HG03066 (cell line): ENCODE results near the gene TAF5L.
"Not testable (repeated sequence)": the region's sequence is repeated elsewhere in the genome, so short reads cannot be mapped to it uniquely, and the experiment has no call there.

Experiments used
- ATAC-seq: cut with Tn5 transposase; IDR thresholded peaks from one replicate; pipeline ENCODE4 v1.9.1; 2021; ENCODE audit warnings: low read depth; ENCODE audit not compliant: unreplicated experiment

Gene TAF5L

DNA sequence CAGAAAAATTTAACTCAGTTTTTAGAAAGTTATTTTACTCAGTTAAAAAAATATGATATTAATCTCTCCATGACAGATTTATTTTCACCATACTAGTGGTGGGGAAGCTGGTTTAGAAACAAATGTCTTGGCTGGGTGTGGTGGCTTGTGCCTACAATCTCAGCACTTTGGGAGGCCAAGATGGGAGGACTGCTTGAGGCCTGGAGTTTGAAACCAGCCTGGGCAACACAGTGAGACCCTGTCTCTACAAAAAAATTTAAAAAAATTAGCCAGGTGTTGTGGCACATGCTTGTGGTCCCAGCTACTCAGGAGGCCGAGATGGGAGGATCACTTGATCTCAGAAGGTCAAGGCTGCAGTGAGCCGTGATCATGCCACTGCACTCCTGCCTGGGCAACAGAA is 17.3 kb downstream of the TAF5L start:
- no peak for ATAC-seq

- ATAC-seq, result no peak
Measured at GRCh38 chr1:229607370-229607769, 18.6 kb downstream of the TAF5L start.

DNA sequence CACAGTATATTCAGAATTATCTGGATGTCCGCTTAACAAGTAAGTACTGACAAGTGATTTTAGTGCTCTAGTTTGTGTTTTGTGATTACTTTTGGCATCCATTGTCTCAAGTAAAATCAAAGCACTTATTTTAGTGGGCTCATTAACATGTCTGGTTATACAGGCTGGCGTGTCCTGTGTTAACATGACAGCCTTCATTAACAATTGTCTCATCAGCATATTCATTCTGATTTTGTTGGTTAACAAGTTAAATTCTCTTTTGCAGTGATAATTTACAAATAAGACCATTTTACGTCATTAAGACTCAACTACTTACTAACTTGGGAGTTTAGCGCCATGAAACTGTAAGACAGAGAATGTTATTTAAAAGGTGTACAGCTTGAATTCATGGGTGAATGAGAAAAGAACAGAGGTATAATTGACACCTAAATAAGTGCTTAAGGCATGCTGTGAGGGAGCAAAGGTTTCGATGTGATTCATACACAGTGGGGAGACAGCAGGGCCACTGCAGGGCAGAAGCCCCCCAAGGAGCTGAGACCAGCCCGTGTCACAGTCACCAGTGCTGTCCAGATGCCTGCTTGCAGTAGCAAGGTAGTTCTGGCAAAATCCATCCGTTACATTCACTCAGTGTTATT is 22.4 kb downstream of the TAF5L start:
- no peak for ATAC-seq

- ATAC-seq, result no peak
Measured at GRCh38 chr1:229600229-229600628, 25.7 kb downstream of the TAF5L start.

DNA sequence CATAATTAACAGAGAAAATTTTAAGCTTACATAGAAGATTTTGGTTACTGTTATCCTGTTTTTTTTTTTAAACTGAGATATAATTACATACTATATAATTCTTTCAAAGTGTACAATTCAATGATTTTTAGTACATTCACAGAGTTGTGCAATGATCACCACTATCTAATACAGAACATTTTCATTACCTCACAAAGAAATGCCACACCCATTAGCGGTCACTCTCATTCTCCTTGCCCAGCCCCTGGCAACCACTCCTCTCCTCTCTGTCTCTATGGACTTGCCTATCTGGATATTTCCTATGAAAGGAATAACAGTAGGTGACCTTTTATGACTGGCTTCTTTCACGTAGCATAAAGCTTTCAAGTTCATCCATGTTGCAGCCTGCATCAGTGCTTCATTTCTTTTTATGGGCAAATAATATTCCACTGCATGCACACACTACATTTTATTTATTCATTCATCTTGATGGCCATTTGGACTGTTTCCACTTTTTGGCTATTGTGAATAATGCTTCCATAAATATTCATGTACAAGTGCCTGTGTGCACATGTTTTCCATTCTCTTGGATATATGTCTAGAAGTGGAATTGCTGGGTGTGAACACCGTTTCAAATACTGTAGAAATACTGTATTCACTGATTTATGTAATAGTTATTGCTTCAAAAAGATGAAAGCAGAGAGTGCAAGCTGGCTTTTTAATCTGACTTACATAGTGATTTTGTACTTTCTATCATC is 26.5 kb downstream of the TAF5L start:
- no peak for ATAC-seq

DNA sequence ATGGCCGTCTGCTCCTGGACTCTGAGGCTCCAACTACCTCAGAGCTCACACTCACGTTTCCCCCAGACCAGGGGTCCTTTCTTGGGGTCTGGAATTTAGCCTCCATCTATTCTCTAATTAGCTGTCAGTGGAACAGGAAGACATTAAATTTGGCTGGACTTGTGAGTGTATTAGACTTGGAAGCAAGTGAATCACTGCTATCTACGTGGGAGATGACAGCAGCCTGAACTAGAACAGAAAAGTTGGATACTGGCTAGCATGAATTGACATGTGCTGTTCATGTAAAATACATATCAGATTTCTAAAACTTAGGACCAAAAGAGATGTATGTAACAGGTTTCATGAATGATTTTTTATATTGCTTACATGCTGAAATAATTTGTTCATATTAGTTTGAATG is 28.0 kb downstream of the TAF5L start:
- ATAC-seq, result no peak

DNA sequence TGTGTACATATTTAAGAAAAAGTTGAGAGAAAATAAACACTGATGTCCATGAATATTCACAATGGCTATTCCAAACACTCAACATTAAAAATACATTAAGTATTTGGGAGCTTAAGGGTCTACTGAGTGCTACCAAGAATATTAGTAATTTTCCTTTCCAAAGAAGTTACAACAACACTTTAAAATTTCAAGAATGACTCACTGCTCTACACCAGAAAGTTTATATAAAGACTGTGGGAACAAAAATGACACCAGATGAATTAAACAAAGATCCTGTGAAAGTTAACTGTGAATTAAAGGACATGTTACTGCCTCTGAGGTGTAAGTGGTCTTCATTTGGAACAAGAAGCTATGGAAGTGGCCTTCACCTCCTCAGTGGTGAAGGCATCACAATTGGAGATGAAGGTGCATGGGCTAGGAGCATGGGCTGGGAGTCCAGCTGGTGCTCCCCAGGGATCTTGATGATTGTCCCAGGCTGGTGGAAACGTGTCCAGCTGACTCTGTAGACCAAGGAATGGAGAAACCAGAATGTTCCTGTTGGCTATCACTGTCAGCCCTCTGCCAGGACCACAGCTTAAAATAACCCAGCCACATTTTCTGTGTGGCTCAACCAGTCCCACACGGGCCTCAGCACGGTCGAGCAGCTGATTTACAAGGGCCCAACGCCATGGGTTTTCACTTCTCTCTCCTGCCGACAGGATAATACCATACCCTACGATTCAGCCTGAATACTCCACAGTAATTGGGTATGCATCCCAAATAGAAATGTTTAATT is 28.8 kb downstream of the TAF5L start:
- no peak for ATAC-seq

DNA sequence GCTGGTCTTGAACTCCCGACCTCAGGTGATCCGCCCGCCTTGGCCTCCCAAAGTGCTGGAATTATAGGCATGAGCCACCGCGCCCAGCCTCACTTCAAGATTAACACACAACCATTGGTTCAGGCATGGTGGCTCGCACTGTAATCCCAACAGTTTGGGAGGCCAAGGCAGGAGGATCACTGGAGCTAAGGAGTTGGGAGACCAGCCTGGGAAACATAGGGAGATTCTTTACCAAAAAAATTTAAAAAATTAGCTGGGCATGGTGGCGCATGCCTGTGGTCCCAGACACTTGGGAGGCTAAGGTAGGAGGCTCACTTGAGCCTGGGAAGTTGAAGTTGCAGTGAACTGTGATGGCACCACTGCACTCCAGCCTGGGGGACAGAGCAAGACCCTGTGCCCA is 30.0 kb downstream of the TAF5L start:
- not testable (repeated sequence) for ATAC-seq

DNA sequence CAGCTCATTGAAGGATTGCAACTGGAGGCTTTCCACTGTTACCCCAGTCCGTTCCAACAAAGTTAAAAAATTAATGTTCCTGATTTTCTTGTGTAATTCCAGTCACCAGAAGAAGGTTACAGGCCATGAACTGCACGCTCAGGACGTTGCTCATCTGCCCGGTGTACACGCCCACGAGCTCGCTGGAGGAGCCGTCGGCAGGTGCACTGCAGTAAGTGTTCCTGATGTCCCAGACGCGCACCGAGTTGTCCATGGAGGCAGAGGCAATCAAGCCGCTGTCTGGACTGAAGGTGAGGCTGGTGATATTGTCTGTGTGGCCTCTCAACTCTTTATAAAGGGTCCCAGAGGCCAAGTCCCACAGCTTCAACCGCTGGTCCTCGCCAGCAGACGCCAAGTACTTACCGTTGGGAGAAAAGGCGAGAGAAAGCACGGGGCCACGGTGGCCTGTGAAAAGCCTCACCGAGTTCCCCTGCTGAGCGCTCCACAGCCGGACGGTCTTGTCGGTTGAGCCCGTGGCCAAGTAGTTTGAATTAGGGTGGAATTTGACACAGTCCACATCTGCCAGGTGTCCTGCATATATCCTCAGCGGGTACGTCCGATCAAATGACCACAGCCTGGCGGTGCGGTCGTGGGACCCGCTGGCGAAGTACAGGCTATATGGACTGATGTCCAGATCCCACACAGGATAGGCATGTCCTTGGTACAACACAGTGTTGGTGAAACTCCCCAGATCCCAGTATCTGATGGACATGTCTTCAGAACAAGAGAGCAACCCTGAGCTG is 31.5 kb downstream of the TAF5L start:
- ATAC-seq, result no peak

GRCh38 chr1:229593800-229594199 is 32.1 kb downstream of the TAF5L start:
- ATAC-seq, result no peak

- no peak for ATAC-seq
Measured at GRCh38 chr1:229590119-229590518, 35.8 kb downstream of the TAF5L start.

GRCh38 chr1:229585338-229585737 is 40.6 kb downstream of the TAF5L start:
- no peak for ATAC-seq

- no peak for ATAC-seq
Measured at GRCh38 chr1:229582715-229583114, 43.2 kb downstream of the TAF5L start.

GRCh38 chr1:229582011-229582694 is 43.8 kb downstream of the TAF5L start:
- ATAC-seq, result no peak

DNA sequence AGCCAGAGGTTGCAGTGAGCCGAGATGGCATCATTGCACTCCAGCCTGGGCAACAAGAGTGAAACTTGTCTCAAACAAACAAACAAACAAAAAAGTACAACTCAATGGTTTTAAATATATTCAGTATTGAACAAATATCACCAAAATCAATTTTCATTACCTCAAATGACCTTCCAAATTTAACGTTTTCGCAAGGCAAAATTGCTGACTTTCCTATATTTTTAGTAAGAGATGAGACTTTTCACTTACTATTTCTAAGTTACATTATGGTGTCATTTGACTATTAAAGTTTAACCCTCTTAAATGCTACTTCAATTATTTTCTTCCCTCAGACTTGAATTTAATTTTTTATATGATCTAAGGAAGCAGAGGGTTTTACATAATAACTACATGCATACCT is 44.4 kb downstream of the TAF5L start:
- no peak for ATAC-seq

DNA sequence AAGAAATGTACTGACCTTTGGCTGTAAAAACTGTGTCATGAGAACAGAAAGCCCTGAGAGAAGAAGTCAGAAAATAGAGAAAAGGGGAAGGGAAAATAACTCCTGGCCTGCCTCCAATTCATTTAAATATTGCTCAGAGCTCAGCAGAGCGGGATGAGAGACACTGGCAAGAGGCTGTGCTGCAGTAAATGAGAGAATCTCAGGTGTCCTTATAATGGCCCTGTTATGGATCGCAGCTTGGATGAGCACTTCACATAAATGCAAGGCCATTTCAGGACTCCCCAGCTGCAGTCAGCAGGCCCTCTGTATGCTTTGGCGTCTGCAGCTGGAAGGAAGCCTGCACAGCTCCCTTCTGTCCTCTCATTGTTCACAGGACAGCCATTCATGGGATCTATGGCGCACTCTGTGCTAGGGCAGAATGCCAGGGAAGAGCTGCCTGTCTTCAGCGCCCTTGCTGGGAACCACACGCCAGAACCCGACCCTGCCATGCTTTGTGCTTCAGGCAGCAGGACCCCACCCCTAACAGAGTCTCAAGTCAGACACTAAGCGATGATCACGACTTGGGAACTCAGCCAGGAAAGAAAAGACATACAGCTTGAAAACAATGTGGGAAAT is 46.8 kb downstream of the TAF5L start:
- ATAC-seq, result peak; percentile 83

DNA sequence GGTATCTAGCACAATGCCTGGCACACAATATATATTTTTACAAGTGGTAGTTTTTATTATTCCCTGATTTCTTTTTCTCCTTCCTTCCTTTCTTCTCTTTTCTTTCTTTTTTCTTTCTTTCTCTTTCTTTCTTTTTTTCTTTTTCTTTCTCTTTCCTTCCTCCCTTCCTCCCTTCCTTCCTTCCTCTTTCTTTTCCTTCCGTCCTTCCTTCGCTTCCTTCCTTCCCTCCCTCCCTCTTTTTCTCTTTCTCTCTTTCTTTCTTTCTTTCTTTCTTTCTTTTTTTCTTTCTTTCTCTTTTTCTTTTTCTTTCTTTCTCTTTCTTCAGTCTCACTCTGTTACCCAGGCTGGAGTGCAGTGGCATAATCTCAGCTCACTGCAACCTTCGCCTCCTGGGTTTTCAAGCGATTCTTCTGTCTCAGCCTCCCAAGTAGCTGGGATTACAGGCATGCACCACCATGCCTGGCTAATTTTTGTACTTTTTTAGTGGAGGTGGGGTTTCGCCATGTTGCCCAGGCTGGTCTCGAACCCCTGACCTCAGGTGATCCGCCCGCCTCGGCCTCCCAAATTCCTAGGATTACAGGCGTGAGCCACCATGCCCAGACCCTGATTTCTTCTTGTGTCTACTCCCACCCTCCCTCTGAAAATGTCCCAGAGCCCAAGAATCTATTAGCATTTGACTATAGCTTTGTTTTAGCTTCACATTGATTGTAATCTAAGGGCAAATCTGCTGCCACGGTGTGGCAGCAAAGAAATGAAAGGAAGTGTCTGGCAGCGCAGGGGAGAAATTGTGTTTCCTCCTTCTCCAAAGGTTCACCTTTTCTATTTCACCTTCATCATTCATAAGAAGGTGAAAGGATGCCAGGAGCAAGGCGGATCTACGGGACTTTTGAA is 47.5 kb downstream of the TAF5L start:
- peak; percentile 16 for ATAC-seq

GRCh38 chr1:229574679-229575442 is 51.1 kb downstream of the TAF5L start:
- no peak for ATAC-seq
